Activated T-cell treated with anti-CD3 and anti-CD28 coated beads, Interleukin-2, amount 50 U/mL, for 4 hours (primary cell): Measurements from ENCODE around the gene PYGB. TPM values are rescaled to one million over a fixed set of nuclear protein-coding genes. Genes with fewer than 3 reads are reported as not detected.
A peak's percentile ranks its signal among the peaks of the same experiment; 100 is the strongest.

Source experiments
- ATAC-seq, 2 donors: fragments of 200-7000 bp; cut with Tn5 transposase; one replicate each; pipeline ENCODE4 v1.10.0; 2021
- DNase-seq: peaks from one replicate; pipeline ENCODE4 v3.0.0-alpha.2; 2020
- H3K27me3 Mint-ChIP-seq: one replicate; pipeline ENCODE4 v1.8.0; 2021; ENCODE audit warnings: low read depth, mixed read lengths
- H3K36me3 Mint-ChIP-seq: one replicate; pipeline ENCODE4 v1.8.0; 2022; ENCODE audit warnings: mixed read lengths; ENCODE audit not compliant: insufficient read depth
- H3K4me1 Mint-ChIP-seq: one replicate; pipeline ENCODE4 v1.8.0; 2021; ENCODE audit warnings: low read depth, mixed read lengths
- H3K4me3 Mint-ChIP-seq: one replicate; pipeline ENCODE4 v1.8.0; 2021; ENCODE audit warnings: mild to moderate bottlenecking, moderate library complexity, mixed read lengths
- H3K9me3 Mint-ChIP-seq: one replicate; pipeline ENCODE4 v1.8.0; 2021; ENCODE audit warnings: mixed read lengths
- total RNA-seq, 3 donors: library from RNA; stranded (reverse); gene quantifications; one replicate each; pipeline ENCODE4 v1.2.1, GENCODE V29; 2021

PYGB gene
- total RNA-seq, 3 donors from 2014 or later, result 32.5 to 37.6 (median 34.6) TPM

GRCh38 chr20:25220810-25221591 is 26.9 kb upstream of the PYGB start:
- ATAC-seq, result no peak
- H3K4me3 Mint-ChIP-seq, result no peak overlapping the region
- H3K27me3 Mint-ChIP-seq, result no peaks in the 10 kb centered on the region
- H3K9me3 Mint-ChIP-seq, result no peaks in the 10 kb centered on the region
- DNase-seq, result no peak
- H3K36me3 Mint-ChIP-seq, result peaks cover 13% of the 10 kb centered on the region
- peaks cover 7% of the 10 kb centered on the region for H3K4me1 Mint-ChIP-seq

- ATAC-seq (no peak), DNase-seq (no peak)
- H3K4me3 Mint-ChIP-seq, result no peak overlapping the region
- H3K4me1 Mint-ChIP-seq, result peaks cover 7% of the 10 kb centered on the region
- no peaks in the 10 kb centered on the region for H3K9me3 Mint-ChIP-seq
- H3K27me3 Mint-ChIP-seq, result no peaks in the 10 kb centered on the region
- H3K36me3 Mint-ChIP-seq, result peaks cover 11% of the 10 kb centered on the region
Observed at GRCh38 chr20:25221592-25222460, 26.1 kb upstream of the PYGB start.

- H3K27me3 Mint-ChIP-seq, result no peaks in the 10 kb centered on the region
- H3K4me3 Mint-ChIP-seq, result no peak overlapping the region
- H3K9me3 Mint-ChIP-seq, result no peaks in the 10 kb centered on the region
- H3K4me1 Mint-ChIP-seq, result peaks cover 7% of the 10 kb centered on the region
- ATAC-seq (no peak), DNase-seq (no peak)
- H3K36me3 Mint-ChIP-seq, result peaks cover 11% of the 10 kb centered on the region
Observed at GRCh38 chr20:25222461-25223178, 25.3 kb upstream of the PYGB start.

- H3K4me1 Mint-ChIP-seq, result peaks cover 7% of the 10 kb centered on the region
- no peaks in the 10 kb centered on the region for H3K9me3 Mint-ChIP-seq
- DNase-seq, result no peak
- no peaks in the 10 kb centered on the region for H3K27me3 Mint-ChIP-seq
- H3K36me3 Mint-ChIP-seq, result peaks cover 7% of the 10 kb centered on the region
- no peak overlapping the region for H3K4me3 Mint-ChIP-seq
- peak; percentile 74 to 88 for ATAC-seq
Observed at GRCh38 chr20:25223179-25223661, 24.7 kb upstream of the PYGB start.

- Mint-ChIP-seq H3K36me3 (peaks cover 5% of the 10 kb centered on the region), H3K4me3 (no peak overlapping the region), H3K4me1 (peaks cover 7% of the 10 kb centered on the region), H3K27me3 (no peaks in the 10 kb centered on the region), H3K9me3 (no peaks in the 10 kb centered on the region)
- no peak for DNase-seq
- ATAC-seq, result no peak
Observed at GRCh38 chr20:25223765-25224720, 23.8 kb upstream of the PYGB start.

- ATAC-seq, result no peak
- no peak for DNase-seq
- Mint-ChIP-seq H3K9me3 (no peaks in the 10 kb centered on the region), H3K4me3 (no peak overlapping the region), H3K27me3 (no peaks in the 10 kb centered on the region), H3K36me3 (peaks cover 2% of the 10 kb centered on the region), H3K4me1 (peaks cover 7% of the 10 kb centered on the region)
Observed at GRCh38 chr20:25224941-25225340, 22.9 kb upstream of the PYGB start.

GRCh38 chr20:25225642-25226432 is 22.0 kb upstream of the PYGB start:
- no peaks in the 10 kb centered on the region for H3K9me3 Mint-ChIP-seq
- no peaks in the 10 kb centered on the region for H3K27me3 Mint-ChIP-seq
- DNase-seq (no peak), ATAC-seq (no peak)
- peaks cover 7% of the 10 kb centered on the region for H3K4me1 Mint-ChIP-seq
- no peak overlapping the region for H3K4me3 Mint-ChIP-seq
- H3K36me3 Mint-ChIP-seq, result peaks cover 2% of the 10 kb centered on the region

GRCh38 chr20:25226433-25227316 is 21.2 kb upstream of the PYGB start:
- no peak overlapping the region for H3K4me3 Mint-ChIP-seq
- H3K36me3 Mint-ChIP-seq, result no peaks in the 10 kb centered on the region
- DNase-seq, result no peak
- no peaks in the 10 kb centered on the region for H3K9me3 Mint-ChIP-seq
- no peaks in the 10 kb centered on the region for H3K27me3 Mint-ChIP-seq
- peaks cover 7% of the 10 kb centered on the region for H3K4me1 Mint-ChIP-seq
- no peak for ATAC-seq

- no peaks in the 10 kb centered on the region for H3K27me3 Mint-ChIP-seq
- H3K4me3 Mint-ChIP-seq, result no peak overlapping the region
- no peak for DNase-seq
- H3K4me1 Mint-ChIP-seq, result peaks cover 6% of the 10 kb centered on the region
- no peaks in the 10 kb centered on the region for H3K36me3 Mint-ChIP-seq
- no peaks in the 10 kb centered on the region for H3K9me3 Mint-ChIP-seq
- no peak for ATAC-seq
Observed at GRCh38 chr20:25227317-25227831, 20.5 kb upstream of the PYGB start.

GRCh38 chr20:25229486-25230165 is 18.3 kb upstream of the PYGB start:
- H3K27me3 Mint-ChIP-seq, result peaks cover 4% of the 10 kb centered on the region
- H3K4me3 Mint-ChIP-seq, result no peak overlapping the region
- H3K4me1 Mint-ChIP-seq, result no peaks in the 10 kb centered on the region
- H3K36me3 Mint-ChIP-seq, result no peaks in the 10 kb centered on the region
- DNase-seq (no peak), ATAC-seq (no peak)
- H3K9me3 Mint-ChIP-seq, result no peaks in the 10 kb centered on the region

GRCh38 chr20:25230166-25230831 is 17.6 kb upstream of the PYGB start:
- Mint-ChIP-seq H3K27me3 (peaks cover 8% of the 10 kb centered on the region), H3K4me1 (no peaks in the 10 kb centered on the region), H3K36me3 (no peaks in the 10 kb centered on the region), H3K4me3 (no peak overlapping the region), H3K9me3 (no peaks in the 10 kb centered on the region)
- ATAC-seq, result no peak
- DNase-seq, result no peak
